H9 (cell line): ENCODE data around the gene SH3RF3. TPM values are rescaled to one million over a fixed set of nuclear protein-coding genes. Genes with fewer than 3 reads are reported as not detected.

Experiments
- DNase-seq: peaks from one replicate; pipeline ENCODE4 v3.0.0-alpha.2; 2017
- H2AFZ ChIP-seq: one replicate; pipeline ENCODE4 v1.6.1; 2013; ENCODE audit warnings: mild to moderate bottlenecking, low read length, control low read depth, moderate library complexity
- H2AK5ac ChIP-seq: 2 replicates; pipeline ENCODE4 v1.6.1; 2013; ENCODE audit warnings: low read length, control low read depth, mixed read lengths; ENCODE audit not compliant: insufficient read length
- H2BK120ac ChIP-seq: one replicate; pipeline ENCODE4 v1.6.1; 2013; ENCODE audit warnings: low read depth, mild to moderate bottlenecking, low read length, control low read depth, inconsistent platforms; ENCODE audit not compliant: poor library complexity, severe bottlenecking
- H2BK12ac ChIP-seq: 2 replicates; pipeline ENCODE4 v1.6.1; 2013; ENCODE audit warnings: low read length, control low read depth, mixed read lengths, low read depth; ENCODE audit not compliant: insufficient read length
- H2BK15ac ChIP-seq: 2 replicates; pipeline ENCODE4 v1.6.1; 2013; ENCODE audit warnings: low read depth, low read length, control low read depth
- H2BK20ac ChIP-seq: one replicate; pipeline ENCODE4 v1.6.1; 2013; ENCODE audit warnings: low read depth, mild to moderate bottlenecking, low read length, control low read depth, inconsistent platforms; ENCODE audit not compliant: poor library complexity, severe bottlenecking
- H2BK5ac ChIP-seq: 2 replicates; pipeline ENCODE4 v1.6.1; 2013; ENCODE audit warnings: low read length, control low read depth, mixed read lengths; ENCODE audit not compliant: insufficient read length
- H3K14ac ChIP-seq: 2 replicates; pipeline ENCODE4 v1.6.1; 2013; ENCODE audit warnings: low read length, control low read depth; ENCODE audit not compliant: insufficient read depth
- H3K18ac ChIP-seq: 2 replicates; pipeline ENCODE4 v1.6.1; 2013; ENCODE audit warnings: low read depth, mild to moderate bottlenecking, mixed read lengths, low read length, control low read depth; ENCODE audit not compliant: insufficient read length
- H3K23ac ChIP-seq: 2 replicates; pipeline ENCODE4 v1.6.1; 2013; ENCODE audit warnings: low read length, control low read depth, mixed read lengths, low read depth; ENCODE audit not compliant: insufficient read length
- H3K23me2 ChIP-seq: 2 replicates; pipeline ENCODE4 v1.6.1; 2013; ENCODE audit warnings: low read depth, mild to moderate bottlenecking, mixed read lengths, low read length, control low read depth; ENCODE audit not compliant: insufficient read length, poor library complexity, severe bottlenecking
- H3K27ac ChIP-seq: 2 replicates; pipeline ENCODE4 v1.5.1; 2013; ENCODE audit warnings: low read length, control low read depth, mixed read lengths, low read depth; ENCODE audit not compliant: insufficient read length
- H3K27me3 ChIP-seq: 2 replicates; pipeline ENCODE4 v1.6.1; 2013; ENCODE audit warnings: low read length, control low read depth, inconsistent platforms; ENCODE audit not compliant: insufficient read depth
- H3K4ac ChIP-seq: 2 replicates; pipeline ENCODE4 v1.6.1; 2013; ENCODE audit warnings: low read depth, mild to moderate bottlenecking, control low read depth, inconsistent platforms, low read length, moderate library complexity
- H3K4me1 ChIP-seq: 2 replicates; pipeline ENCODE4 v1.6.1; 2013; ENCODE audit warnings: low read length, control low read depth, inconsistent platforms; ENCODE audit not compliant: insufficient read depth
- H3K4me2 ChIP-seq: 2 replicates; pipeline ENCODE4 v1.6.1; 2013; ENCODE audit warnings: low read length, control low read depth, mixed read lengths; ENCODE audit not compliant: insufficient read length, insufficient read depth
- H3K56ac ChIP-seq: 2 replicates; pipeline ENCODE4 v1.6.1; 2013; ENCODE audit warnings: low read depth, mild to moderate bottlenecking, mixed read lengths, low read length, control low read depth; ENCODE audit not compliant: insufficient read length
- H3K79me1 ChIP-seq: 2 replicates; pipeline ENCODE4 v1.6.1; 2013; ENCODE audit warnings: low read depth, mild to moderate bottlenecking, moderate library complexity, low read length, control low read depth, inconsistent platforms; ENCODE audit not compliant: insufficient read depth, poor library complexity, severe bottlenecking
- H3K79me2 ChIP-seq: 2 replicates; pipeline ENCODE4 v1.6.1; 2013; ENCODE audit warnings: low read length, control low read depth, inconsistent platforms; ENCODE audit not compliant: insufficient read depth
- H3K9ac ChIP-seq: 2 replicates; pipeline ENCODE4 v1.6.1; 2013; ENCODE audit warnings: low read length, control low read depth, mixed read lengths; ENCODE audit not compliant: insufficient read length; ENCODE audit errors: extremely low read depth
- H3K9me3 ChIP-seq: one replicate; pipeline ENCODE4 v1.6.1; 2013; ENCODE audit warnings: low read depth, low read length, inconsistent platforms; ENCODE audit not compliant: control insufficient read depth
- H3T11ph ChIP-seq: one replicate; pipeline ENCODE4 v1.6.1; 2013; ENCODE audit warnings: mild to moderate bottlenecking, low read length, control low read depth, inconsistent platforms
- H4K20me1 ChIP-seq: one replicate; pipeline ENCODE4 v1.6.1; 2013; ENCODE audit not compliant: control insufficient read depth, insufficient read length, insufficient read depth
- H4K5ac ChIP-seq: 2 replicates; pipeline ENCODE4 v1.6.1; 2013; ENCODE audit warnings: low read depth, mild to moderate bottlenecking, mixed read lengths, low read length, control low read depth; ENCODE audit not compliant: insufficient read length
- H4K8ac ChIP-seq: replicated peaks from 2 replicates; pipeline ENCODE4 v1.6.1; 2013; ENCODE audit warnings: low read length, control low read depth, mixed read lengths, low read depth; ENCODE audit not compliant: insufficient read length
- H4K91ac ChIP-seq: 2 replicates; pipeline ENCODE4 v1.6.1; 2013; ENCODE audit warnings: low read depth, mild to moderate bottlenecking, moderate library complexity, mixed read lengths, low read length, control low read depth; ENCODE audit not compliant: insufficient read length
- H3K27ac Mint-ChIP-seq, 3 experiments: 2 replicates in 2 of 3; 3 replicates in 1 of 3; pipeline ENCODE4 v1.8.0; 2020 to 2021; ENCODE audit warnings: mixed read lengths in 3 of 3, mild to moderate bottlenecking in 1 of 3, moderate library complexity in 1 of 3
- H3K27me3 Mint-ChIP-seq: 2 replicates; pipeline ENCODE4 v1.8.0; 2021; ENCODE audit warnings: low read depth, mild to moderate bottlenecking, moderate library complexity, mixed read lengths
- H3K36me3 Mint-ChIP-seq, 3 experiments: 2 replicates in 2 of 3; 3 replicates in 1 of 3; pipeline ENCODE4 v1.8.0; 2020 to 2021; ENCODE audit warnings: low read depth in 3 of 3, mixed read lengths in 3 of 3; ENCODE audit not compliant: insufficient read depth in 1 of 3
- H3K4me1 Mint-ChIP-seq, 2 experiments: 2 replicates each; pipeline ENCODE4 v1.8.0; 2020; ENCODE audit warnings: mixed read lengths in 2 of 2
- H3K4me3 Mint-ChIP-seq, 2 experiments: 2 replicates in 1 of 2; 3 replicates in 1 of 2; pipeline ENCODE4 v1.8.0; 2020 to 2021; ENCODE audit warnings: mild to moderate bottlenecking in 2 of 2, mixed read lengths in 2 of 2, moderate library complexity in 1 of 2
- H3K9me3 Mint-ChIP-seq, 2 experiments: 2 replicates in 1 of 2; 3 replicates in 1 of 2; pipeline ENCODE4 v1.8.0; 2020; ENCODE audit warnings: mild to moderate bottlenecking in 2 of 2, mixed read lengths in 2 of 2, moderate library complexity in 1 of 2
- CTCF ChIP-seq: fragments of 200-600 bp; sonication (generic); conservative IDR thresholded peaks from 3 replicates; pipeline ENCODE4 v1.8.0; 2021; ENCODE audit warnings: antibody characterized with exemption, mild to moderate bottlenecking
- WGBS: extraction: QIAGEN DNeasy Blood & Tissue Kit; methylation state at CpG from one replicate; pipeline ENCODE4 v1.1.7; 2013; ENCODE audit warnings: missing lambda C conversion rate, low lambda C conversion rate, mixed read lengths; ENCODE audit not compliant: insufficient read length; ENCODE audit errors: extremely low coverage; 5-methylcytosine and 5-hydroxymethylcytosine counted together
- total RNA-seq: library from RNA; stranded (reverse); gene quantifications from 2 replicates; pipeline ENCODE4 v1.2.1, GENCODE V29; 2021

The SH3RF3 gene
- total RNA-seq, 1 experiment from 2014 or later, result 0.46 TPM

DNA sequence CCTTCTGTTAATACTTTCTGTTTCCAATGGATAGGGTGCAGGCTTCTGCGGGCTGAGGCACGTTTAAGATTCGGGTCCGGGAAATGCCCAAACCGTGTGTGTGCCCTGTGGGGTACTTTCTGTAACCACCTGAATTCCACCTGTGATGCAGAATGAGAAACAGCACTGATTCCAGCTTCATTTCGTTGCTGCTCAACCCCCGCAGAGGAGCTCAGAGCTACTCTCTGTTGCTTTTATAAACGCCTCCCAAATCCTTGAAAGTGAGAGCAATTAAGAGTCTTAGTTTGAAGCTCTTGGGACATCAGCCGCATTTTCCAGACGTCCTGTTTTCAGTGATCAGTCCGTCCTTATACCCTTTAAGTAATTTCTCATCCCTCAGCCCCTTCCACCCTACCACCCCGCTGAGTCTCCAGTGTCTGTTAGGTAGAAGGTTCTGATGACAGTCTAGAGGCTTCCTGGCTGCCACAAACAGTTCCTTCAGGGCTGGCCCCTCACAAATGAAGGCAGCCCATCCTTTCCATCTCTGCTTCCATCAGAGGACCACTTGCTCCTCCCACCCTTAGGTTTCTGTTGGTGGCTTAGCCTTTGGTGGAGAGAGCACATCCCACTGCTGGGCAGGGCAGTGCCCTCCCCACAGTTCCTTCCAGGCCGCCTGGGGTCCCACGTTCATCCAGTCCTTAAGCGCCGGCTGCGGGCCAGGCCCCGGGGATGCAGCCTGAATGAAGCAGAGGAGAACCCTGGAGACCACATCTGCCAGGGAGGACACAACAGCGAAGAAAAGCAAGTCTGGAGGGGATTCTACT is 254.7 kb downstream of the SH3RF3 start:
- Histone ChIP-seq H3K9ac (no peak overlapping the region), H3K18ac (no peak overlapping the region), H4K8ac (no peak overlapping the region), H3K4ac (no peak overlapping the region), H2BK120ac (no peak overlapping the region), H3K14ac (no peak overlapping the region), H3K27me3 (no peaks in the 10 kb centered on the region), H3K23me2 (no peaks in the 10 kb centered on the region), H2AFZ (no peak overlapping the region), H2BK15ac (no peak overlapping the region), H3T11ph (no peak overlapping the region), H3K4me2 (no peak overlapping the region), H2BK12ac (no peak overlapping the region), H4K20me1 (peaks cover under 1% of the 10 kb centered on the region), H3K4me1 (peaks cover 7% of the 10 kb centered on the region; the same call in 1 of the 2 replicates), H2BK5ac (no peak overlapping the region), H3K9me3 (no peaks in the 10 kb centered on the region), H3K23ac (no peak overlapping the region), H3K79me1 (no peaks in the 10 kb centered on the region), H2AK5ac (no peak overlapping the region), H3K27ac (no peak overlapping the region), H4K5ac (no peak overlapping the region), H3K79me2 (no peaks in the 10 kb centered on the region), H4K91ac (no peak overlapping the region), H3K56ac (no peak overlapping the region), H2BK20ac (no peak overlapping the region)
- Mint-ChIP-seq H3K36me3 (peaks cover 0 to 4% (median 0%) of the 10 kb centered on the region in 3 experiments; a peak in 2 of 7 replicates), H3K4me1 (peaks cover 38 to 55% of the 10 kb centered on the region in 2 experiments), H3K27ac (no peak overlapping the region), H3K4me3 (no peak overlapping the region), H3K27me3 (peaks cover 17% of the 10 kb centered on the region), H3K9me3 (peaks cover 0 to 7% of the 10 kb centered on the region in 2 experiments; a peak in 2 of 5 replicates)
- no CpG with 5 or more reads among the region's 19 CpGs for WGBS
- TF ChIP-seq CTCF, result no peak
- DNase-seq, result no peak
